Measurements from ENCODE around the gene RFX2.

DNA sequence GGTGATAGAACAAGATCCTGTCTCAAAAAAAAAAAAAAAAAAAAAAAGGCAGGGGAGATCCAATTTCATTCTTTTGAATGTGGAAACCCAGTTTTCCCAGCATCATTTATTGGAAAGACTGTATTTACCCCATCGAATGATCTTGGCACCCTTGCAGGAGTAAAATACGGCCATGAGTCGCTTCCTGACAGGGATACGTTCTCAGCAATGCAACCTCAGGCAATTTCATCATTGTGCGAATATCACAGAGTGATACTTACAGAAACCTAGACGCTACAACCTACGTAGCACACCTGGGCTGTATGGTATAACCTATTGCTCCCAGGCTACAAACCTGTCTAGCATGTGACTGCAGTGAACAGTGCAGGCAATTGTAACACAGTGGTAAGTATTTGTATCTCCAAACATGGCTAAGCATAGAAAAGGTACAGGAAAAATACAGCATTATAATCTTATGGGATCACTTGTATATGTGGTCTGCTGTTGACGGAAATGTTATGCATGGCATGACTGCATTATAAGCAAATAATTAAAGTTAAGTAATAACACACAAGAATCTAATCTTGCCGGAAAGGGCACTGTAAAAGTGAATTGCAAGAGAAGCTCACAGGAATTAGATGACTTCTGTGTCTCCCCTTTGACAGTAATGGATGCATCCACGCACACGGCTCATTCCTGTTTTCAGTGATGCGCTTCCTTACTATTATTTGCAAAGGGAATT lies 24.1 kb downstream of the RFX2 start:
- TF ChIP-seq, protein P1, sequence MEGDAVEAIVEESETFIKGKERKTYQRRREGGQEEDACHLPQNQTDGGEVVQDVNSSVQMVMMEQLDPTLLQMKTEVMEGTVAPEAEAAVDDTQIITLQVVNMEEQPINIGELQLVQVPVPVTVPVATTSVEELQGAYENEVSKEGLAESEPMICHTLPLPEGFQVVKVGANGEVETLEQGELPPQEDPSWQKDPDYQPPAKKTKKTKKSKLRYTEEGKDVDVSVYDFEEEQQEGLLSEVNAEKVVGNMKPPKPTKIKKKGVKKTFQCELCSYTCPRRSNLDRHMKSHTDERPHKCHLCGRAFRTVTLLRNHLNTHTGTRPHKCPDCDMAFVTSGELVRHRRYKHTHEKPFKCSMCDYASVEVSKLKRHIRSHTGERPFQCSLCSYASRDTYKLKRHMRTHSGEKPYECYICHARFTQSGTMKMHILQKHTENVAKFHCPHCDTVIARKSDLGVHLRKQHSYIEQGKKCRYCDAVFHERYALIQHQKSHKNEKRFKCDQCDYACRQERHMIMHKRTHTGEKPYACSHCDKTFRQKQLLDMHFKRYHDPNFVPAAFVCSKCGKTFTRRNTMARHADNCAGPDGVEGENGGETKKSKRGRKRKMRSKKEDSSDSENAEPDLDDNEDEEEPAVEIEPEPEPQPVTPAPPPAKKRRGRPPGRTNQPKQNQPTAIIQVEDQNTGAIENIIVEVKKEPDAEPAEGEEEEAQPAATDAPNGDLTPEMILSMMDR (IDR thresholded peaks at IDR 0.05) = no peak
- no peak for TF ChIP-seq POLR2A (IDR thresholded peaks at IDR 0.05)
